ENCODE measurements around the gene UBE2U. TPM values are rescaled to one million over a fixed set of nuclear protein-coding genes. Genes with fewer than 3 reads are reported as not detected.
A peak's percentile ranks its signal among the peaks of the same experiment; 100 is the strongest.

UBE2U gene
- total RNA-seq, 1 donor from 2014 or later = not detected

DNA sequence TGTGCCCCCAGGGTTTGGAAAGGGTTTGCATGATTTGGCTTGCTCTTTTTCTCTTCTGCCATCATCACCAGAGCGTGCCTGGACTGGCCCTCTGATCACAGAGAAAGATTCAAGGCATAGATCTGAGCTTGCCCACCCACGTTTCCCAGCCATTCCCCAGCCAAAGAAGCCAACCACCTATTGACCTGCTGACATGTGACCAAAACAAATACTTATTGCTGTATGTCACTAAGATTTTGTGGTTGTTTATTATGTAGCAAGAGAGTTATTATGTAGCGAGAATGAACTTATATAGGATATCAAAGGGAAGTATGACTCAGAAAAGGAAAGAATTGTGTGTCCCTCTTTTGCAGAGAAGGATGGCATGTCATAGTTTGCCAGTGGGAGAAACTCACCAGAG lies 59.9 kb downstream of the UBE2U start:
- H3K4me3 ChIP-seq = no peak overlapping the region
- no peaks in the 10 kb centered on the region for H3K4me1 ChIP-seq
- intact Hi-C loops (cut with DNase I) = no loop called here
- no peaks in the 10 kb centered on the region for H3K36me3 ChIP-seq
- no peak for TF ChIP-seq CTCF (IDR thresholded peaks at IDR 0.05)
- H3K9me3 ChIP-seq = no peaks in the 10 kb centered on the region
- no peaks in the 10 kb centered on the region for H3K27me3 ChIP-seq
- no peak for DNase-seq (ENCODE audit: low spot score in 2 of 2)
- no peak overlapping the region for H3K27ac ChIP-seq

DNA sequence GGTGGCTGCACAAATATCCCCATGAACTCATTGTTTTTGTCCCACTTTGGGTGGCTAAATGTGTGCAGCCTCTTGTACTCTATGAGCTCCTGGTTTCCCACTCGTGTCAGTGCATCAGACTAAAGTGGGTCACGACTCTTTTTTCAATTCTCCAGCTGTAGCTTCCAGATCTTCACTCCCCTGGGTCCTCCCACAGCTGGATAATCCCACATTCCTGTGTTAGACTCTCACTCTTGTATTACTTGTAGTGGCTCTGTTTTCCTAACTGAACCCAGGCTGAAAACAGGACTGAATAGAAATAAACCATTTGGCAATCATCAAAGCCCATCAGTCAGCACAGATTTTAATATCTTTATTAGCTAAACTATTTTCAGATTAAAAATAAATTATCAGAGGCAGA lies 60.4 kb downstream of the UBE2U start:
- Histone ChIP-seq H3K4me1 (no peaks in the 10 kb centered on the region), H3K36me3 (no peaks in the 10 kb centered on the region), H3K4me3 (no peak overlapping the region), H3K27ac (no peak overlapping the region), H3K27me3 (no peaks in the 10 kb centered on the region), H3K9me3 (no peaks in the 10 kb centered on the region)
- DNase-seq (ENCODE audit: low spot score in 2 of 2) = no peak
- intact Hi-C loops (cut with DNase I) = no loop called here
- TF ChIP-seq CTCF (IDR thresholded peaks at IDR 0.05) = no peak

GRCh38 chr1:64265141-64265540 lies 61.7 kb downstream of the UBE2U start:
- no peak for DNase-seq (ENCODE audit: low spot score in 2 of 2)
- Histone ChIP-seq H3K4me3 (no peak overlapping the region), H3K36me3 (no peaks in the 10 kb centered on the region), H3K9me3 (no peaks in the 10 kb centered on the region), H3K4me1 (no peaks in the 10 kb centered on the region), H3K27ac (no peak overlapping the region), H3K27me3 (no peaks in the 10 kb centered on the region)
- no peak for TF ChIP-seq CTCF (IDR thresholded peaks at IDR 0.05)
- intact Hi-C loops (cut with DNase I) = no loop called here

DNA sequence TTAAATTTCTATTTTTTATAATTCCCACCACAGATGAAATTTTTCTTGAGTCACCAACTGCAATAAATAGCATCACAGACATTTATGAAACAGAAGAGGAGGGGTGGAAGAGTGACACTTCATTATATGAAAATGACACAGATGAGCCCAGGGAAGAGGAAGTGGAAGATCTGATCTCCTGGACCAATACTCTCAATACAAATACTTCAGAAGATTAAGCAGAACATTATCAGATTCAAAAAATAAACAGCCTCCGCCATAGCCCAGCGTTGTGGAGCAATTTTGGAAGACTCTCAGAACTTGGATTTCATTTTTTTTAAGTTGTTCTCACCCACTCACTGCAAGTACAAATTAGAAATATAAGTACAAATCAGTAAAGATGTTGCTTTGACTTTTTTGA lies 63.6 kb downstream of the UBE2U start:
- no peaks in the 10 kb centered on the region for H3K4me1 ChIP-seq
- no peaks in the 10 kb centered on the region for H3K36me3 ChIP-seq
- H3K27me3 ChIP-seq = no peaks in the 10 kb centered on the region
- no peak overlapping the region for H3K27ac ChIP-seq
- intact Hi-C loops (cut with DNase I) = no loop called here
- TF ChIP-seq CTCF (IDR thresholded peaks at IDR 0.05) = no peak
- no peaks in the 10 kb centered on the region for H3K9me3 ChIP-seq
- DNase-seq (ENCODE audit: low spot score in 2 of 2) = no peak
- no peak overlapping the region for H3K4me3 ChIP-seq

DNA sequence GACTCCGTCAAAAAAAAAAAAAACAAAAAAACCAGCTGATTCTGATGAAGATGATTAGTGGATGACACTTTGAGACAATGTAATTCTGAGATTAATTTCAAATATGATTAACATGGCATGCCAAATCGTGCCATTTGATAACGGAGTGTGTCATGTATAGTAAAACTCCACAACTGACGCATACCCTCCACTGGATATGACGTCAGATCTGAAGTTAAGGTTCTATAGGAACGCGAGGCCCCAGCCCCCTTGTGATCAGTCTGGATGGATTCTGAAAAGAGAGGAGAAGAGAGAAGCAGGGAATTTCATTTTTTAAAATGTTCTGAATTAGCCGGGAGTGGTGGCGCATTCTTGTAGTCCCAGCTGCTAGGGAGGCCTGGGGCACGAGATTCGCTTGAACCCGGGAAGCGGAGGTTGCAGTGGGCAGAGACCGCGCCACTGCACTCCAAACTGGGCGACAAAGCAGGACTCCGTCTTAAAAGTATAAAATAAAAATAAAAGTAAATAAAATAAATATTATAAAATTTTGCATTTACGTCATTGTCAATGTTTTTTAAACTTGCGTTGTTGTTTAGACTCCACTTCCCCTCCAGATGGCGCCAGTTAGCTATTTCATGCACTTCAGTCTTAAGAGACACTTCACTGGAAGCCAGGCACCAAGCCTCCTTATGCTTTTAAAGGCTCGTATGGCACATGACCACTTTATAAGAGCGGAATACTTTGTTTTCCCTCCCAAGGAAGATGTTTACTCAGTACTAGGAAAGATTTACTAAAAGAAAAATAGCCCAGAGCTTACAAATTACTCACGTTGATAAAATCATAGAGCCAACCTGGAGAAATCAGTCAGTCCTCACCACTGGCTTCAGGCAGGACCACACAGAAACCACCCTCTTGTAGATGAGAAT lies 65.5 kb downstream of the UBE2U start:
- Histone ChIP-seq H3K4me1 (no peaks in the 10 kb centered on the region), H3K36me3 (no peaks in the 10 kb centered on the region), H3K9me3 (no peaks in the 10 kb centered on the region), H3K27me3 (no peaks in the 10 kb centered on the region), H3K27ac (no peak overlapping the region), H3K4me3 (no peak overlapping the region)
- TF ChIP-seq CTCF (IDR thresholded peaks at IDR 0.05) = peak; percentile 62 to 81 (median 79)
- intact Hi-C loops (cut with DNase I) = loop anchor here (1.0 to 2.0 kb wide), 3 partner anchors 405 to 556 kb away; no protein-coding TSS in a partner anchor
- peak in 1 of 2 donors; percentile 72 for DNase-seq (ENCODE audit: low spot score in 2 of 2)

All from ascending aorta (tissue), 2 donors.